ENCODE data around the gene NRG2. TPM values are rescaled to one million over a fixed set of nuclear protein-coding genes. Genes with fewer than 3 reads are reported as not detected.

Gene NRG2
- total RNA-seq, 1 experiment from 2014 or later: 1.8 TPM

GRCh38 chr5:139808481-139809330 is 234.4 kb downstream of the NRG2 start:
- no TSS peak for BruUV-seq (replicated peaks)
- H3K9ac ChIP-seq (ENCODE audit: low read length): no peak overlapping the region
- peak; percentile 30 for DNase-seq
- H3K4me2 ChIP-seq (ENCODE audit: low read length): no peak overlapping the region
- no peaks in the 10 kb centered on the region for H3K9me2 ChIP-seq (replicated peaks; ENCODE audit: low read length)
- no peaks in the 10 kb centered on the region for H3F3A ChIP-seq (ENCODE audit: low read length, unreplicated experiment)
- H3K4me1 ChIP-seq (ENCODE audit: insufficient read depth, low read length): no peaks in the 10 kb centered on the region
- intact Hi-C loops (cut with micrococcal nuclease): no loop called here
- no peak overlapping the region for H2AFZ ChIP-seq (ENCODE audit: low read length)
- H3K27ac ChIP-seq (ENCODE audit: low read length): no peak overlapping the region
- H3K27me3 ChIP-seq (ENCODE audit: low read length): peaks cover 9% of the 10 kb centered on the region; the same call in 1 of the 2 replicates
- peak; percentile 49; the same call in 1 of the 2 replicates for ATAC-seq
- H4K20me1 ChIP-seq (ENCODE audit: low read length): no peaks in the 10 kb centered on the region
- TF ChIP-seq CTCF (conservative IDR thresholded peaks at IDR 0.05; ENCODE audit: low read depth, low read length) (no peak), EZH2phosphoT487 (IDR thresholded peaks at IDR 0.05; ENCODE audit: borderline replicate concordance, low read length) (no peak), EZH2 (IDR thresholded peaks at IDR 0.05; ENCODE audit: low read length, unreplicated experiment) (no peak)
- POLR2A ChIA-PET (ENCODE audit: unreplicated experiment): no interaction called here
- H3K4me3 ChIP-seq (ENCODE audit: low read length): no peak overlapping the region
- H3K9me3 ChIP-seq (ENCODE audit: low read length): no peaks in the 10 kb centered on the region
- CTCF ChIA-PET: no interaction called here
- H3K36me3 ChIP-seq (ENCODE audit: low read depth, low read length): no peaks in the 10 kb centered on the region
- no peaks in the 10 kb centered on the region for H3K79me2 ChIP-seq (ENCODE audit: low read length)

- DNase-seq (no peak), ATAC-seq (no peak)
- POLR2A ChIA-PET (ENCODE audit: unreplicated experiment): no interaction called here
- Histone ChIP-seq H3K9me2 (replicated peaks; ENCODE audit: low read length) (no peaks in the 10 kb centered on the region), H3F3A (ENCODE audit: low read length, unreplicated experiment) (no peaks in the 10 kb centered on the region), H2AFZ (ENCODE audit: low read length) (no peak overlapping the region), H3K4me2 (ENCODE audit: low read length) (no peak overlapping the region), H3K9ac (ENCODE audit: low read length) (no peak overlapping the region), H3K4me3 (ENCODE audit: low read length) (no peak overlapping the region), H3K27me3 (ENCODE audit: low read length) (peaks cover 12% of the 10 kb centered on the region; the same call in 1 of the 2 replicates), H3K27ac (ENCODE audit: low read length) (no peak overlapping the region), H4K20me1 (ENCODE audit: low read length) (no peaks in the 10 kb centered on the region), H3K79me2 (ENCODE audit: low read length) (no peaks in the 10 kb centered on the region), H3K9me3 (ENCODE audit: low read length) (no peaks in the 10 kb centered on the region), H3K4me1 (ENCODE audit: insufficient read depth, low read length) (no peaks in the 10 kb centered on the region), H3K36me3 (ENCODE audit: low read depth, low read length) (no peaks in the 10 kb centered on the region)
- intact Hi-C loops (cut with micrococcal nuclease): no loop called here
- BruUV-seq (replicated peaks): no TSS peak
- CTCF ChIA-PET: no interaction called here
- no peak for TF ChIP-seq EZH2 (IDR thresholded peaks at IDR 0.05; ENCODE audit: low read length, unreplicated experiment)
- TF ChIP-seq EZH2phosphoT487 (IDR thresholded peaks at IDR 0.05; ENCODE audit: borderline replicate concordance, low read length): no peak
- no peak for TF ChIP-seq CTCF (conservative IDR thresholded peaks at IDR 0.05; ENCODE audit: low read depth, low read length)
These were observed 235.5 kb downstream of the NRG2 start for GRCh38 chr5:139807647-139808030.

Measured in PC-3 (cell line).